ENCODE data around the gene SERPINB8.

- TF ChIP-seq POLR2A (IDR thresholded peaks at IDR 0.05; ENCODE audit: low read length): no peak
- no peak for TF ChIP-seq GATA1 (IDR thresholded peaks at IDR 0.05; ENCODE audit: low read depth, low read length)
These were observed 8.4 kb upstream of the SERPINB8 start for GRCh38 chr18:63961435-63961980.

All from erythroblast (primary cell).